OCI-LY1 (cell line): ENCODE data around the gene SLC22A23.

ENCODE experiments used
- EZH2 ChIP-seq: fragments of 200-600 bp; sonication (generic), shearing (Covaris generic); IDR thresholded peaks from 2 replicates; pipeline ENCODE4 v1.8.0; 2017; ENCODE audit warnings: borderline replicate concordance, mixed run types, mild to moderate bottlenecking, antibody characterized with exemption, low read length, moderate library complexity, mixed read lengths
- TF ChIP-seq, protein P1 (sequence below): fragments of 200-600 bp; sonication (generic), shearing (Covaris generic); IDR thresholded peaks from 2 replicates; pipeline ENCODE4 v1.5.1; 2017; ENCODE audit warnings: mild to moderate bottlenecking, antibody characterized with exemption, low read length, moderate library complexity, mixed read lengths

GRCh38 chr6:3359973-3360726 is 96.7 kb downstream of the SLC22A23 start:
- no peak for TF ChIP-seq EZH2
- TF ChIP-seq, protein P1, sequence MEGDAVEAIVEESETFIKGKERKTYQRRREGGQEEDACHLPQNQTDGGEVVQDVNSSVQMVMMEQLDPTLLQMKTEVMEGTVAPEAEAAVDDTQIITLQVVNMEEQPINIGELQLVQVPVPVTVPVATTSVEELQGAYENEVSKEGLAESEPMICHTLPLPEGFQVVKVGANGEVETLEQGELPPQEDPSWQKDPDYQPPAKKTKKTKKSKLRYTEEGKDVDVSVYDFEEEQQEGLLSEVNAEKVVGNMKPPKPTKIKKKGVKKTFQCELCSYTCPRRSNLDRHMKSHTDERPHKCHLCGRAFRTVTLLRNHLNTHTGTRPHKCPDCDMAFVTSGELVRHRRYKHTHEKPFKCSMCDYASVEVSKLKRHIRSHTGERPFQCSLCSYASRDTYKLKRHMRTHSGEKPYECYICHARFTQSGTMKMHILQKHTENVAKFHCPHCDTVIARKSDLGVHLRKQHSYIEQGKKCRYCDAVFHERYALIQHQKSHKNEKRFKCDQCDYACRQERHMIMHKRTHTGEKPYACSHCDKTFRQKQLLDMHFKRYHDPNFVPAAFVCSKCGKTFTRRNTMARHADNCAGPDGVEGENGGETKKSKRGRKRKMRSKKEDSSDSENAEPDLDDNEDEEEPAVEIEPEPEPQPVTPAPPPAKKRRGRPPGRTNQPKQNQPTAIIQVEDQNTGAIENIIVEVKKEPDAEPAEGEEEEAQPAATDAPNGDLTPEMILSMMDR, result no peak
